Amygdala (tissue), 56 donors: Measurements from ENCODE around the gene ZNF606.

Source experiments
- DNase-seq, 56 donors: peaks; one replicate each; lab custom pipeline; 2025; lab: John Stamatoyannopoulos, UW

Gene ZNF606

DNA sequence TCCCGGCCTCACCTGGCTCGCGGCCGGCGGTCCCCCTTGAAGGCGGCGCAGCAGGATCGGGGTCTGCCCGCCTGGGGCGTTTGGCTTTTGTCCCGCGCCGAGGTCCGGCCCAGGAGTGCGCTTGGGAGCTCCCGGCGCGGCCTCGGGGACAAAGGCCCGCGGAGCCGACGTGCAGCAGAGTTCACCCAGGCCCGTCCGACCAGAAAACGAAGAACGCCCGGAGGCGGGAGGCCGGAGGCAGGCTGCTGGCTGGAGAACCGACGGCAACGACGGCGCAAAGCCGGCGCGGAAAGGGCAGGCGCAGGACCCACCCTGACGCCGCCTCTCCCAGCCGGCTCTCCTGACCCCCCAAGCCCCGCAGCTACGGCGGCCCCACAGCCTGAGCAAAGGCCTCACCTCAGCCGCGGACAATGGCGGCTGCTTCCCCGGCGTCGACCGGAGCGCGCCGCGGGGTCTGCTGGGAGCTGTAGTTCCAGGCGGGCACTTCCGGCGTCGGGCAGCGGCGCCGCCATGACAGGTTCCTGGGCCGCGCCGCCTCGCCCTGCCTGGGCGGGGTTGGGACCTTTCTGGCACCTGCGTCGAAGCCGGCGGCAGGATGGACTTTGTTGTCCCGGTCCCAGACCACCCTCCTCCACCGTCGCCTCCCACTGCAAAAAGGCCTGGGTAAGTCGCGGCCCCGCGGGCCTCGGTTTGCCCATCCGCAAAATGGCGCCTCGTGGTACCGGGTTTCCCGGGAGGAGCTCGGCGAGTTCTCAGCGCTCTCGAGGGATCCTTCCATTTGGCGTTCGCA lies at the start of gene ZNF606:
Gene ZNF606, minus strand, starts transcription at position 437 of the 790 bp plus-strand sequence. CDS start 1,501 bp downstream, outside the sequence.
- peak in 55 of 56 donors; percentile 24 to 89 (median 75) for DNase-seq

DNA sequence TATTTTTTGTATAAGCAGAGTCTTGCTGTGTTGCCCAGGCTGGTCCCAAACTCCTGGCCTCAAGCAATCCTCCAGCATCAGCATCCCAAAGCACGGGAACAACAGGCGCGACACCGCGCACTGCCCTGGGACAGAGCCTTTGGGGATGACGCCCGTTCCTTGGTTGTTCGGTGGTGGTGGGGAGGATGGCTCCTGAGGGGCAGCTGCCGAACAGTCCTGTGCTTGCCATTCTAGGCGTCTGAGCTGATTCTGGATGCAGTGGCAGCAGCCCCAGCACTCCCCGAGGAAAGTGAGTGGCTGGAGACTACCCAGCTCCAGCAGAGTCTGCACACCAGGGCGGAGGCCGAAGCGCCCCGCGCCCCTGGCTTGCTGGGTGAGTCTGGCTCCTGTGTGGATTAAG lies 49.6 kb upstream of the ZNF606 start:
- DNase-seq: no peak

DNA sequence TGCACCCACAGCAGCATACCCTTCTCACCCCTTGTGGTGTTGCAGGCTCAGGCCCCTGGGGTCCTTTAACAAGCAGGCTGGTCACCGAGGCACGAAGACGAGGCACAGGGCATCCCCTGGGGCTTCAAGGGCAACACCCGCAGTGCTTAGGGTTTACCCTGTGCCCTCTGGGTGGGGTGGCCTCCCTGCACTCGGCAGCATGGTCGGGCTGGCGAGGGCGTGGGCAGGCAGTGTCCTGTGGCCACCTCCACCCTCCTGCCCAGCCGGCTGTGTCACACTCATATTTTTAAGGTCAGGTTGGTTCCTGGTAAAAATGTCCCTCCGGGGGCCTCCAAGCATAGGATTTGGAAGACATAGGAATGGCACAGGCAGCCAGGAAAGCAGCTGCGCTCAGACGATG lies 45.1 kb upstream of the ZNF606 start:
- DNase-seq: no peak

DNA sequence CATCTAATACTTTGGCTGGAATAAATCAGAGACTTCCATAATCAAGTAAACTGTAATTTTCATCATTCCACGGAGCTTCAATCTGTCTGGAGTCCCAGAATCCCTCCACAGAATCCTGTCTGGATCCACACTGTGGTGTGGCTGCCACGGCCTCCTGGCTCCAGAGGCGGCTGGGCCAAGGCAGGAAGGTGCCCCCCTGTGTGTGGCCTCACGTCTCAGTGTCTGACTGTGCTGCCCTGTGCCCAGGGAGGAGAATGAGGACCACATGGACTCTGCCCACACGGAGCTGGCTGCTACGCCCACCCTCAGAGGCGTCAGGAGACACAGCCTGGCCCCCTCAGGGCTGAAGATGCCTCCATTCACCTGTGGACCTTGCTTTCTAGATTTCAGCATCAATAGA lies 44.2 kb upstream of the ZNF606 start:
- DNase-seq: no peak

DNA sequence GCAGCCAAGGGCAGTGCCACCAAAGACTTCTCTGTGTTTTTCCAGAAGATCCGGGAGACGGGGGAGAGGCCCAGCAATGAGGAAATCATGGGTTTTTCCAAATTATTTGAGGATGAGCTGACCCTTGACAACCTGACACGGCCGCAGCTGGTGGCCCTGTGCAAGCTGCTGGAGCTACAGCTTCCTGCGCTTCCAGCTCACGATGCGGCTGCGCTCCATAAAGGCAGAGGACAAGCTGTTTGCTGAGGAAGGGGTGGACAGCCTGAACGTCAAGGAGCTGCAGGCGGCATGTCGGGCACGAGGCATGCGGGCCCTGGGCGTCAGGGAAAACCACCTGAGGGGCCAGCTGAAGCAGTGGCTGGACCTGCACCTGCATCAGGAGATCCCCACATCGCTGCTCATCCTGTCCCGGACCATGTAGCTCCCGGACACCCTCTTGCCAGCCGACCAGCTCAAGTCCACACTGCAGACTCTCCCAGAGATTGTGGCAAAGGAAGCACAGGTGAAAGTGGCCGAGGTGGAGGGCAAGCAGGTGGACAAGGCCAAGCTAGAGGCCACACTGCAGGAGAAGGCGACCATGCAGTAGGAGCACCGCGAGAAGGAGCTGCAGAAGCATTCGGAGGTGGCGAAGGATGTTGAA lies 42.9 kb upstream of the ZNF606 start:
- no peak for DNase-seq

DNA sequence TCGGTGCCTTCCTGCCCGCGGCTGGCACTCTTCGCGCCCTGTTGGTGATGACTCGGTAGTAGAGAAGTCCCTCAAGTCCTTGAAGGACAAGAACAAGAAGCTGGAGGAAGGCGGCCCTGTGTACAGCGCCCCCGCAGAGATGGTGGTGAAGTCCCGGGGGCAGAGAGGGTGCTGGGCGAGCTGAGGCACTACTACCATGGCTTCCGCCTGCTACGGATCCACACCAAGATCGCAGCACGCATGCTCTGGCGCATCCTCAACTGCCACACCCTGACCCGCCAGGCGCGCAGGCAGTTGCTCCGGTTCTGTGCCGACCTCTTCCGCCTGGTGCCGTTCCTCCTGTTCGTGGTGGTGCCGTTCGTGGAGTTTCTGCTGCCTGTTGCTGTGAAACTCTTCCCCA lies 42.3 kb upstream of the ZNF606 start:
- no peak for DNase-seq

DNA sequence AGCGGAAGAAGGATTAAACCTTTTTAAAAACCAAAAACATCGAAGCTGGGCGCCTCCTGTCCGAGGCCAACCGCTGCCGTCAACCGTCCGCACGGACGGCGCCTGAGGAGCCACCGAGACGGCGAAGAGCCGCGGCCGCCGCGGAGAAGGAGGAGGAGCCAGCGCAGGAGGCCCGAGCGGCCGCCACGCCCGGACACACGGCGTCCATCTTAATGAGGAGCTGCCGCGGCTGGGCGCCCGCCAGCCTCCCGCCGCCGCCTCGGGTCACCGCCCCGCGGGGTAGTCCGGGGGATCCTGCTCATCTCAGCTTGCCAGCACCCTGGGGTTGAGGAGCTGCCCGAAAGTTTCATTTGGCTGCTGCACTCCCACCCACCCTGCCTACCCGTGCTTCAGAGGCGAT lies 41.8 kb upstream of the ZNF606 start:
- no peak for DNase-seq

DNA sequence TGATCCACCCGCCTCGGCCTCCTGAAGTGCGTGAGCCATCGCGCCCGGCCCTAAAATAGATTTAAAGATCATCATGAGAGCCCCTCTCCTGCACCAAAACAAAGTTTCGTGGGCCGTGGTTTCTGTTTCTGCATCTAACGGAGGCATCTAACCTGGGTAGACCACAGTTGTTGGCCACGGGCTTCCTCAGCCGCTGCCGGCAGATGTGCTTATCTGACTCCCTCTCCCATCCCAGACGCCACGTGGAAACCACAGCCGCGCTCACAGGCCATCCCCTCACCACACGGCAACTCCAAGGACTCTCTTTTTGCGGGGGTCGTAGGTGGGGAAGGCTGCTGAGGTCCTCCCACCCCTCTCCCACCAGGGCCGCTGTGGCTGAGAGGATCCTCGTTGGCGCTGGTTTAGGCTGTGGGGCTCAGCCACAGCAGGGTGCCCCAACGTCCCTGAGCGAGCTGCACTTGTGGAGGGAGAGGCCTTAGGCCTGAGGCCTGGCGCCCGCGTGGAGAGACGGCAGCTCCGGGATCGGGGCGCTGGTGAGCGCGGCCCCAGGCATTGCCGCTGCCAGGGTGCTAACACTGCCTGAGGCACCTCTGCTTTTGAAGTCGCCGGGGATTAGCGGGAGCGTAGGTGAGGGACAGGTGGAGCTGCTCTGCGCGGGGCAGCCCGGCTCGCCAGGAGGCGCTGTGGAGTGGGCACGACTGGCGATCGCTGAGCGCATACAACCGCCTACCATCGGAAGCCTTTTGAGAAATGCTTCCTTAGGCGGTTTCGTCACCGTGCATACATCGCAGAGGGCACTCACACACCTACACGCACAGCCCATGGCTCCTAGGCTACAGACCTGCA lies 40.1 kb upstream of the ZNF606 start:
- DNase-seq: no peak

DNA sequence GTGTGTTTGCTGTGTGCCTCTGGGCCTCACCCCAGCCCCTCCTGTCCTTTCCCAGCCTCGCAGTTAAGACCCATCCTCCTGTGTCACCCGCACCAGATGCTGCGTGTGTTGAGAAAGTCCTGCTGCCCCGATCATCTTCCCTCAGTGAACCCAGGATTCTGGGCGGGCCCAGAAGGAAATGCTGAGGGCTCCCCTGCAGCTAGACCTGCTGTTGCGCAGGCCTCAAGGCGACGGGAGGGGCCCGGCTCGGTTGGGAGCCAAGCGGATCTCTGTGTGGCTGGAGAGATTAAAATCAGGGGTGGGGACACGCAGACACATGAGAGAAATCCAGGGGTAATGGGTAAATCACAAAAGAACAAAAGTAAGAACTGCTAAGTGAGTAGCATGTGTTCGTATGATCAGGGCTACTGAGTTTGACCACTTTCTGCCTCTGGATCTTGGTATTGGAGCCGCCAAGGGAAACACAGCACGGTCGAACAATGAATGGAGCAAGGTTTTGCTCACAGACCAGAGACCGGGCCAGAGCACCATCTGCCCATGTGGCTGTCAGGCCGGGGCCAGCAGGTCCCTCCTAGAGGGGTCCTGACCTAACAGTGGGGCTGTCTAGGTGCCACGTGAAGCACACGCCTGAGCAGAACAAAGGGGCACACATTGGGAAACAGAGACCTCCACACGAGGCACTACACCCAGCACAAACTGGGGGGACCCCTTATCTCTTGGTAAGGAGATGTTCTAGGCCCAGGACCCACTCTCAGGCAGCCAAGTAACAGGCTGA lies 38.3 kb upstream of the ZNF606 start:
- DNase-seq: no peak

DNA sequence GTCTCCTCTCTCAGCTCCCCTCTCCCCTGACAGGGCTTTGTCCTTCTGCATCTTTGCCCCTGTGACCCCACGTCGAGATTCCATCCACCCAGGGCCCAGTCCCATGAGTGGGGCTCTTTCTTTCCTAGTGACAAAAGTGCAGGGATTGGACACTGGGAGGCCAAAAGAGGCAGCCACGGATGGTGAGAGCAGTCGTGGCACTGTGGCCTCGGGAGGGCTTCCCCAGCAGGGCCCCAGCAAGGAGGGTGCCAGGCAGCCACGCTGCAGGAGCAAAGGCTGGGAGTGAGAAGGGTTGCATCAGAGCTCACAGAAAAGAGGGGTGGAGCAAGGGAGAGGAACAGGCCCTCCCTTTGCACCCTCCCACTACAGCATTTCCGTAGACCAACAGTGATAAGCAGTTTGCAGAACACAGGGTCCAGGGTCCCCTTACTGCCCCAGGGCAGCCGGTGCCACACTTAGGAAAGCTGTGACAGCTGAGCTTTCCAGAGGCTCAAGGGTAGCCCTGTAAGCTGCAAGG lies 36.1 kb upstream of the ZNF606 start:
- DNase-seq: no peak

DNA sequence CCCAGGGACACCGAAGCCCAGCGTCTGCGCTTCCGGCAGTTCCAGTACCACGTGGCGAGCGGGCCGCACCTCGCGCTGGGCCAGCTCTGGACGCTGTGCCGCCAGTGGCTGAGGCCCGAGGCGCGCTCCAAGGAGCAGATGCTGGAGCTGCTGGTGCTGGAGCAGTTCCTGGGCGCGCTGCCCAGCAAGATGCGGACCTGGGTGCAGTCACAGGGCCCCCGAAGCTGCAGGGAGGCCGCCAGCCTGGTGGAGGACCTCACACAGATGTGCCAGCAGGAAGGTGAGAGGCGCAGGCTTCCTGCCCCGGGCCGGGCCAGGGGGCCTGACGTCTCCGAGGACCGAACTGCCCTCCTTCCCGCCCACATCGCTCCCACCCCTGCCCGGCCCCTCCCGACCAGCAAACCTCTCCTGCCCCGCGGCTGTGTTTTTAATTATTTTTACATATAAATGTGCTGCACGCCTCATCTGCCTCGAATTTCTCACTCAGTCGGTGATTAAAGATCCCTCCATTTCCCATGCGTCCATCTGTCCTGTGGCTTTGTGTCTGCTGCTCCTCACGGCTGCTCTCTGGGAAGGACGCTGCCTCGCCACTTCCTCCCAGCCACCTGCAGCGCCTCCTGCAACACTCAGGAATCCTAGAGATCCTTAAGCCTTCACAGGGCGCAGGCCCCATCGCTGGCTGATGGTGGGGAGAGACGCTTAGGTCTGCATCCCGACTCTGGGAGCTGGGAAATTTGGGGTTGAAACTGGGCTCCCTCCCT lies 35.5 kb upstream of the ZNF606 start:
- DNase-seq: peak in 31 of 56 donors; percentile 2 to 71 (median 23)

DNA sequence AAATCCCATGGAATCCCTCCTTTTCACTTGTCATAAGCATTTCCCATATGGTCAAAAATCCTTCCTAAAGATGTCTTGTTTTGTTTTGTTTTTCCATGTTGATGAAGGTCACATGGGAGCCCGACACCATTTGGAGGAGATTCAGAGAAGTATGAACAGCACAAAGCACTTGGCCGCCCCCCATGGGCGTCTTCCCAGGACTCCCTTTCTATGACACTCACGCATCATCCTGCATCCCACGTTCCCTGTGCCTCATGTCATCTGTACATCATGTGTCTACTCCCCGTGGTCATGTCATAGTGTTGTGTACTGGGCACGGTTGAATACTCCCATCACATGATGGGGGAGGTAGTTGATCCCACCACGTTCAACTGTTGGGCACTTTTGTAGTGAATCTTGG lies 33.2 kb upstream of the ZNF606 start:
- DNase-seq: peak in 2 of 56 donors; percentile 4 to 5

DNA sequence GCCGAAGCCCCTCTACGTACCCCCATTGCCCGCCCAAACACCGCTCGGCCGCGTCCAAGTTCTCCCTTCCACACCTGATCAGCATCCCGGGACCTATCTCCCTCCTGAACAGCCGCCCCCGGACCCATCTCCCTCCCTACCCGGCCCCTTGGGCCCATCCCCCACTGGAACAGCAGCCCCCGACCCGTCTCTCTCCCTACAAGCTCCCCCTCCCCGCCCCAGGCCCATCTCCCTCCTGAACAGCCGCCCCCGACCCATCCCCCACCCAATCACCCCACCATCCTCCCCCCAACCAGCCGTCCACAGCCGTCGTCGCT lies 31.8 kb upstream of the ZNF606 start:
- DNase-seq: peak in 4 of 56 donors; percentile 5 to 29 (median 26)

DNA sequence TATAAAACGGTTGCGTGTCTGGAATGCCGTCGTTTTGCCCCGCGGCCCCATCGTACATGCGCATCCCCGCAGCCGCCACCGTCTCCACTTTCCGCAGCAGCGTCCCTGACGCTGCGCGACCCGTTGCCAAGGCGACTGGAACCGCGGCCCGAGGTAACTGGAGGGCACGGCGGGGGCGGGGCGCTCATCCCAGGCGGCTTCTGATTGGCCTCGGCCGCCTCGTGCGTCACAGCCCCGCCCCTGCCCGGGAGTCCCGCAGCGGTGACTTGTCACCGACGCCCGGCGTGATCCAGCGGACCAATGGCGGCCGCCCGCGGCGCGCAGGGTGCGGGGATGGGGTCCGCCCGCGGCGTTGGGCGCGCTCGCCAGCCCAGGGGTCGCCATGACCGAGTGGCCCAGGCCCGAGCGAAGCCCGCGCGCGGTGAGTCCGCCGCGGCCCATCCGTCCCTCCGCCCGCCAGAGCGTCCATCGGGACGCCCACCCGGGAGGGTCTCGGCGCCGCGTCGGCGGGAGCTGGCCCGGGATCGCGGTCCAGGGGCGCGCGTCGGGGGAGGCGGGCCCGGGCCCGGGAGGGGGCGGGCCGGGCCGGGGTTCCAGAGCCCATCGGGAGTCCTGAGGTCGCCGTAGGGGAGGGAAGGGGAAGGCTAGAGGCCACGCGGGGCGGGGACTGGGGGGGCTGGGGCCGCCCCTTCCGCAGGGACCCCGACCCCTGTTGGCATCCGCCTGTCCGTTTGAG lies 31.3 kb upstream of the ZNF606 start, which contains the start of gene ZSCAN1:
Gene ZSCAN1, plus strand, starts transcription at position 285 of the 736 bp plus-strand sequence. CDS start 3,812 bp downstream, outside the sequence.
- peak; percentile 33 to 98 (median 88) for DNase-seq

DNA sequence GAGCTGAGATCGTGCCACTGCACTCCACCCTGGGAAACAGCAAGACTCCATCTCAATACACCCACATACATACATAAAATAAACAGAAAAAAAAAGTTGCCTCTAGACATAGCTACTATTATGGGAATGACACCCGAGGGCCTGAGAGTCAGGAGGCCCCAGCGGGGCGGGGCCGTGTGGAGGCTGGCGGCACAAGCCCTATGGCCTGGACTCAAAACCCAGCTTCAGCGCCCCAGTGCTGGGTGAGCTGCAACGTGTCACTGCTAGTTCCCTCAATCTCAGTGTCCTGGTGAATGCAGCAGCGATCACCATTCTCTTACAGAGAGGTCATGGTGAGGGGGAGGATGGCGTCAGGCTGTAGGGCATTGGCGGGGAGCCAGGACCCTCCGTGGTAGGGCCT lies 22.0 kb upstream of the ZNF606 start:
- no peak for DNase-seq

DNA sequence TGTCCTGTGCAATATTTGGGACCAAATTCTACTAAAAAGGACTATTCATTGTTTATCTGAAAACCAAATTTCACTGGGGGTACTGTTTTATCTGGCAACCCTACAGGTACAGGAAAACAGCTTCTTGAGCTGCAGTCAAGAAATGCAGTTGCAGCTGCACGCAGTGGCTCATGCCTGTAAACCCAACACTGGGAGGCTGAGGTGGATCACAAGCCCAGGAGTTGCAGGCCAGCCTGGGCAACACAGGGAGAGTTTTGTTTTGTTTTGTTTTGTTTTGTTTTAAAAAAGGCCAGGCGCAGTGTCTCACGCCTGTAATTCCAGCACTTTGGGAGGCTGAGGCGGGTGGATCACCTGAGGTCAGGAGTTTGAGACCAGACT lies 19.7 kb upstream of the ZNF606 start:
- no peak for DNase-seq

DNA sequence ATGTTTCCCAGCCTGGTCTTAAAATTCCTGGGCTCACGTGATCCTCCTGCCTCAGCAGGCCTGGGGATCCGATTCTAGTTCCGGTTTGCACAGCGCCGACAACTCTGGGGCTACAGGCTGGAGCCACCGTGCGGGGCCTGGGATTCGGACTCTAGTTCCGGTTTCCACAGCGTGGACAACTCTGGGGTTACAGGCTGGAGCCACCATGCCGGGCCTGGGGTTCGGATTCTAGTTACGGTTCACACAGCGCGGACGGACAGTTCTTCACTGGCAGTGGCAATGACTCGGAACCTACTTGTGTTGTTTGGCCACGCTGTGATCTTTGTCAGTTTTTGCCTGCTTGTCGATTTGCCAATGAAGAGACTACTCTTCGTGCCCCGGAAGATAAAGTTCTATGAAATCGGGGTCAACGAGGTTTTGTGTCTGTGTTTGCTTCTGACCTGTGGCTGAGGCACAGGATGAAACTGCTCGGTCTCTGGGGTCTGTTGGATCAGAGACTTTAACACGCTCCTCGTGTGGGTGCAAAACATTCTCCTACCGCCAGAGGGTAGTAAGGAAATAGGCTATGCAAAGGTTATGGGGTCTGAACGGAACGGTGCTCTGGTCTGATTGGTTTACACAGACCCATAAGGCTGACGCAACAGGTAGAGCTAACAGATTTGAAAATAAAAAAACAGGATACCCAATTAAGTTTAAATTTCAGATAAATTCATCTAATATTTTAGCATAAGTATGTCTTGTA lies 19.1 kb upstream of the ZNF606 start:
- DNase-seq: peak in 41 of 56 donors; percentile 3 to 85 (median 31)

DNA sequence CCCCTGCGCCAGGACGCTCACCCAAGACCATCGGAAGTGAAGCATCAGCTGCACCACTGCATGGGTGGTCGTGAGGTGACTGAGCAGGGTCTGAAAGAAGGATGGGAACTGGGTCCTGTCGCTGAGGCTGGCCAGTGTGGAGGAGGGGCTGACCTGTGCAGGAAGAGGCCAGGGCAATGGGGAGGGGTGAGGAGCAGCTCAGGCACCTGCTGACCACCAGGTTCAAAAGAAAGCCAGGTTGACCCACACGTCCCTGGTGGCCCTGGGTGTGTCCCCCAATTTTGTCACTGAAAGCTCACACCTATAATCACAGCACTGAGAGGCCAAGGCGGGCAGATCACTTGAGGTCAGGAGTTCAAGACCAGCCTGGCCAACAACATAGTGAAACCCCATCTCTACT lies 17.5 kb upstream of the ZNF606 start:
- DNase-seq: no peak
